Stimulated activated CD8-positive, alpha-beta memory T cell treated with anti-CD3 and anti-CD28 coated beads, Interleukin-12 subunit alpha, Interleukin-12 subunit beta, amount 100 ng/mL, for 1 hour (primary cell): Measurements from ENCODE around the gene BMPER.
"Not testable (repeated sequence)": the region's sequence is repeated elsewhere in the genome, so short reads cannot be mapped to it uniquely, and the experiment has no call there.

ENCODE experiments used
- DNase-seq: peaks from one replicate; pipeline ENCODE4 v3.0.0-alpha.2; 2020; ENCODE audit warnings: low read depth

BMPER gene

DNA sequence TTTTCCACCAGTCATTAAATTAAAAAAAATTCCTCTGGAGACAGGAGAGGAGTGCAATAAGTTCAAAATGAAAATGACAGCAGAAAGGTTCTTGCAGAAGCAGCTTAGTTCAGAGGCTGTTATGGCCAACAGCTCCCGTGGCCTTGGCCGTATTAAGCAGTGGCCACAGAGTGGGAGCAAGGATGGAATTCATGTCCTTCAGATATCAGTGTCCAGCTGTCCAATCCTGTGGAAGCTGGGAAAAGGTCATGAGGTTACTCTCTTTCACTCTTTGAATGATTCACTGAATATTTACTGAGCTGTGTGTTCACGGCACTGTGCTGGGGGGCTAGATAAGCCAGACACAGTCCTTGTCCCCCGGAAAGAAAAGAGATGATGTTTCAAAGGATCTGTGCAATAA, 231.8 kb downstream of the BMPER start:
- no peak for DNase-seq

DNA sequence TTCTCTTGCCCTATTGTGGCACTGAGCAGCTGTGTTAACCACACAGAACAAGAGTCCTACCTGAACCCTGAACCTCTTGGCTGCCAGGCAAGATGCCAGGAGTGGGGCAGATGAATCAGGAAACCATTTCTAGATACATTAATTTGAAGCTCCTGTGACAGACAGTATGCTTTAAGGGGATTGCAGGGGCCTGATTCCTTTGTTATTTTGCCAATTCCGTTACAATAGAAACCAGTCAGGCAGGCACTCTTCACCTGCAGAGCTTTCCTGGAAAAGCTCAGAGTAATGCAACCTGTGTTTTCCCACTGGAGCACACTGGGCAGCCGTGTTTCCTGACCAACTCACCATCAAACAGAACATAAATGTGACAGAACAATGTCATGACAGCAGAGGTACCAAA, 233.1 kb downstream of the BMPER start:
- no peak for DNase-seq

GRCh38 chr7:34139086-34139485, 233.7 kb downstream of the BMPER start:
- DNase-seq, result no peak

DNA sequence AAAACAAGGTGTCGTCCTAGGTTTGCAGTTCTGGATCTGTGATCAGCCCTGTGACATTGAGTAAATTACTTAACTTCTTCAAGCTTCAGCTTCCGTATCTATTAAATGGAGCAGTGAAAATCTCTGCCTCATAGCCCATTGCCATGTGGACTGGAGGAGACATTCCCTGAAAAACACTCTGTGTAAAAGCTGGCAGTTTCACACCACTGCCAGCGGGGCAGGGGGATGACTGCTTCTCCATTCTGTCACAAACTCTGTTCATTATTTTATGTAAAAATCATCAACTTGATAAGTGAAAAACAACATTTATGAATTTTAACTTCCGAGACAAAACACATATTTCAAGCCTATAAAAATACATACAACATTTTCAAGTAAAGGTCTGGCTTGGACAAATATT, 234.7 kb downstream of the BMPER start:
- DNase-seq, result no peak

- no peak for DNase-seq
These were observed 238.1 kb downstream of the BMPER start for GRCh38 chr7:34143402-34143801.

DNA sequence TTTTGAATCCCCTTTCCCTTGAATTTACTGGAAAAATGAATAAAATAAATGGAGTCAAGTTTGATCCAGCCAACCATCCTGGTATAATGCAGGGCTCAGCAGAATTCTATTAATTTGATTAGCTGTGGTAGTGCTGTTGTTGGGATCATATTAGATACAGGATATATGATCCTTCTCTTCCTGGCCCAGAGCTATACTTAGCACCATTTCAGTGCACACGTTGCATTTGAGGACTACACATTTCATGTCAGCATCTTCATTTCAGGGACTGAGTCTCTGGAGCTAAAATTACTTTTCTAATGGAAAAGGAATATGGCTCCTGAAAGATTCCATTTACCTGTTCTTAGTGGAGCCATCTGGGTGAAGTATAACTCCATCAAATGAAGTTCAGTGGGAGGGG, 240.3 kb downstream of the BMPER start:
- no peak for DNase-seq

- no peak for DNase-seq
These were observed 248.4 kb downstream of the BMPER start for GRCh38 chr7:34153656-34154270.

- DNase-seq, result no peak
These were observed 250.0 kb downstream of the BMPER start for GRCh38 chr7:34155220-34155908.

DNA sequence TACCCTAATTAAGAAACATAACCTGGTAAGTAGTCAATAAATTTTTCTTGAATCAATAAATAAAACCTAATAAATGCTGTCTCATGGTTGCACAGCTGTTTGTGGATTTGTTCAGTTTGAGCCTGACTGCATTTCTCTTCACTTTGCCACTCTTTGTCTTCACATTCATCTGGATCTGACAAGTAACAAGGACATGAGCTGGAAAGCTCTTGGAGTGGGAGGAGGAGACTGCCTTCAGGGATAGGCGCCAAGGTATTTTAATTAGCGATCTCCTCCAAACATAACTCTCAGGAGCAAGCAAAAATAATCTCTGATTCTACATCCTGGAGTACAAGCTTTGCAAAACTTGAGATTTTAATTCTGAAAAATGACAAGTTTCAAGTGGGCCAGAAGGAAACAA, 251.0 kb downstream of the BMPER start:
- DNase-seq, result no peak

- no peak for DNase-seq
These were observed 251.8 kb downstream of the BMPER start for GRCh38 chr7:34157137-34157536.

DNA sequence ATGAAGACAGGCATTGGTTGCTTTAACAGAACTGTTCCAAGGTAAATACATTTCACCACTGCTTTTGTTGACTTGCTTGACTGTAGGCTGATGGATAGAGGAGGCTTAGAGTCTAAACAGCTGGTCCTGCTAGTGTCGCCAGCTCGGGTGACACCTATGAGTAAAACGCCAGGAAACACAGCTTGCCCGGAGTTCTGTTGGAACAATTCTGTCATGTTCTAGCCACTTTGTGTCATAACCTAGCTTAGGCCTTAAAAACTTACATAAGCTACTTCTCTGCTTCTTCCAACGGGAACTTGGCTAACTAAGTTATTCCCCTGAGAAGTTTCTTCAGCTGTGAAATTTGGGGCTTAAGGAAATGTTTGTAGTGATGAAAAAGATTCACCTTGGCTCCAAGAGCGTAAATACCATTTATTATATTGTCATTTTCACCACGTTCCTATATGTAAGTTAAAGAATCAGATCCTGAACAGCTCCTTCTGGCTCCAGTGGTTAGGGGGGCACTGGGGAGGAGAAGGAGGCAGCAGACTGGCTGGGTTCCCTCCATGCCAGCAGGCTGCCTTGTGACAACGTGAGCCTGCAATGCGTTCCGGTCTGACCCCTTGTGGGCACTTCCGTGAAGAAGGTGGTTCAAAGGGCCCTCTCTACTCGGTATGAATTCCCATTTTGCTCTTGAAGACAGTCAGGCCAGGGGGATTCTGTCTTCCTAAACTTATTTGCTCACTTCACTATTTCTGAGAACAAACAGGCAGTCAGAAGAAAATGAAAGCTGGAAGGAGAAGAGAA, 253.2 kb downstream of the BMPER start:
- no peak for DNase-seq

GRCh38 chr7:34160261-34160752, 255.0 kb downstream of the BMPER start:
- DNase-seq, result no peak

DNA sequence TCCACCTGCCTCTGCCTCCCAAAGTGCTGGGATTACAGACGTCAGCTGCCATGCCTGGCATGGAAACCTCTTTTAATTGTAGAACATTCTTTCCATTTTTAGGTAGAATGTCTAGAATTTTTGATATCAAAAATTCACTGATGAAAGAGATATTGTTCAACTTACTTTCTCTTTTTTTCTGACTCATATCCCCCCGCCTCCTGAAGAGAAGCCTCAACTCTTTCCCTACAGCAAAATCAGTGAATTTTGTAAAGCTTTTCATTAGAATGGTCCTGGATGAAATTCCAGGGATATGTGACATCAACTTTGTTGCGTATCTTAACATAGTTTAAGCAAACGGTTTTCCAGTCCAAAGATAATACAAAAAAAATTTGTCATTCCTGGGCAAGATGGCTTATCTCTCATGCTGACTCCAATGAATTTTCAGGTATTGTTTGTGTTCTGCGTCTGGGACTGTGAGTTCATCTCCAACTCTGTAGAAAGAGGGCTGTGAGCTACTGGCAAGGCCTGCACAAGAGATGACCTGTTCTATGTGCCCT, 256.8 kb downstream of the BMPER start:
- no peak for DNase-seq

GRCh38 chr7:34162677-34163076, 257.3 kb downstream of the BMPER start:
- no peak for DNase-seq

DNA sequence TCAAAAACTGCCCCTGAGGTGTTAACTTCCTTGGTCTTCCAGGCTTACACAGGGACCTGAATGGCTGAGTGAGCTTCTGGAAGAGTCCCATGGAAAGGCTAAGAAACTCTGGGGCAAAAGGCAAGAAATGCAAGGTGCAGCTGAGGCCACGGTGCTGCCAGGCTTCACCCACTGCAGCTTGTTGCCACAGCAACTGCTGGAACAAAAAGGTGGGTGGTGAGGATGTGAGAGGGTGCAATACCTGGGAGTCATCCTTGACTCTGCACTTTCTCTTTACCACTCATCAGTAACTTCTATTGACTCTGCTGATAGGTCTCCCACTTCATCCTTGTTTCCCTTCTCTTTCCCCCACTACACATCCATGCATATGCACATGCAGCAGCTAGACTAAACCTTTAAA, 258.6 kb downstream of the BMPER start:
- DNase-seq, result no peak

DNA sequence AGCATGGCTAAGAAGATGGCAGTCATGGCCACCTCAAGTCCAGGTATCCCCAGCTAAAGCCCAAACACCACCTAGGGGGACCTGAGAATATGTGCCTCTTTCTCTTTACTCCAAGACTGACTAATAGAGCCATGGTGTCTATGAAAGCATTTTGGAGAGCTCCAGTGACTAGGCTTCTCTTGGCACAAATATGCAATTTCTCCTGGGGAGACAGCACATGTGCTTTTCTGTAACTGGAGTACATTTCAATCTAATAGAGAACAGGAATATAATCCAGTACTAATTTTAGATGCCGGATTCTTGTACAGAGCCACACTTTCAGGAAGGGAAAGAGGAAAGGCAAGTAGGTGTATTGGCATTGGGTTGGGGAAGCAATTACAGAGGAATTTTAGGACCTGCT, 260.1 kb downstream of the BMPER start:
- DNase-seq, result no peak

DNA sequence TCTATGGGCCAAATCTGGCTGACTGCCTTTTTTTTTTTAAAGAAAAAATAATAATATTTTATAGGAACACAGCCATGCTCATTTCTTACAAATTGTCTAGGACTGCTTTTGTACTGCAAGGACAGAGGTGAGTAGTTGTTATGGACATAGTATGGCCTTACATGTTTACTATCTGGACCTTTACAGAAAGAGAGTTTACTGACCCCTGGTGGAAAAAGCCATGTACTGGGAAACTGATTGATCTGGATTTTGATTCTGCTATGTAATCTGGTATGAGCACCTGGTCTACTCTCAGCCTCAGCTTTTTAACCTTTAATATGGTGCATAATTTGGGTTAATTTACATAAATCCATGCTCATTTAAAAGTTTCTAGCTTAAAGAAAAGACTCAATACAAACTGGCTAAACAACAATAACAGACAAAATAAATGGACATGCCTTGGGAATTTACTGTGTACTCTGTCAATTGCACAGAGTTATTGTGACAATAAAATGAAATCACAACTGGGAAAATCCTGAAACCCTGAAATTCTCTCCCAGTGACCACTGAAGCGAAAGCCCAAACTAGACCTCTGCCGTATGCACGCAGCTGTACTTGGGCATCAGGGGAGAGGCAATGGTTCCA, 260.7 kb downstream of the BMPER start:
- DNase-seq, result no peak

DNA sequence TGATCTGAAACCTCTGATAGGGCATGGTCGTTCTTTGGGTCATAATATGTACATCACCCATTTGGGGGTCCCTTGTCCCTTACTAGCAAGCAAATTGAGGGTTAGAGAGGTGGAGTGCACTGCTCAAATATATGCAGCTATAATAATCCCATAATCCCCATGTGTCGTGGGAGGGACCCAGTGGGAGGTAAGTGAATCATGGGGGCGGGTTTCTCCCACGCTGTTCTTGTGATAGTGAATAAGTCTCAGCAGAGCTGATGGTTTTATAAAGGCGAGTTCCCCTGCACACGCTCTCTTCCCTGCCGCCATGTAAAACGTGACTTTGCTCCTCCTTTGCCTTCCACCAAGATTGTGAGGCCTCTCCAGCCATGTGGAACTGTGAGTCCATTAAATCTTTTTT, 262.7 kb downstream of the BMPER start:
- no peak for DNase-seq

- DNase-seq, result not testable (repeated sequence)
These were observed 269.6 kb downstream of the BMPER start for GRCh38 chr7:34174688-34175616.

- no peak for DNase-seq
These were observed 270.5 kb downstream of the BMPER start for GRCh38 chr7:34175837-34176236.

DNA sequence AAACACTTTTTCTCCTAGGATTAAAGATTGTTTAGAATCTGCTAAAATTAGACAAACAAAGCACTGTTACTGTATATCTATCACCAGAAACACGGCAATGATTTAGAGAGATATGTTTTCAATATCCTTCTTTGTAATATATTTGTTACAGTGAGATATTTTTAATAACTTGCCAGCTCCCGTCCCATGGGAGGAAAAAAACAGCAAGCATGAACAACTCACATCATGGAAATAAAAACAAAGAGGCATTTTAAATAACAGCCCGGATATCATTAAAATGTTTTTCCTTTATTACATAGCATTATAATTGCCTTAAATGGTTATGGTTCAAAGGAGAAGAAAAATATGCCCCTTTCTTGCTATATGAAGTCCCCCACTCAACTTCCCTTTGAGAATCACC, 272.1 kb downstream of the BMPER start:
- DNase-seq, result no peak
